GM23338 (cell line): ENCODE results near the gene CHRD. TPM values are rescaled to one million over a fixed set of nuclear protein-coding genes. Genes with fewer than 3 reads are reported as not detected.

Experiments
- ATAC-seq: fragments of 200-7000 bp; cut with Tn5 transposase; 3 replicates; pipeline ENCODE4 v1.9.1; 2020
- DNase-seq: peaks from one replicate; pipeline ENCODE4 v3.0.0-alpha.2; 2015; ENCODE audit warnings: low spot score
- H2AFZ ChIP-seq: fragments of 200-600 bp; sonication (generic); 2 replicates; pipeline ENCODE4 v1.8.0; 2016; ENCODE audit warnings: antibody characterized with exemption, mild to moderate bottlenecking, moderate library complexity
- H3F3A ChIP-seq: fragments of 200-600 bp; sonication (generic); replicated peaks from 2 replicates; pipeline ENCODE4 v1.8.0; 2017; ENCODE audit warnings: antibody characterized with exemption, mixed run types, low read depth
- H3K27ac ChIP-seq: fragments of 200-600 bp; sonication (generic); 2 replicates; pipeline ENCODE4 v1.6.1; 2016; ENCODE audit warnings: low read depth
- H3K27me3 ChIP-seq: fragments of 200-600 bp; sonication (generic); 2 replicates; pipeline ENCODE4 v1.8.0; 2016; ENCODE audit warnings: mild to moderate bottlenecking, mixed run types, moderate library complexity; ENCODE audit not compliant: insufficient read depth
- H3K36me3 ChIP-seq: fragments of 200-600 bp; sonication (generic); 2 replicates; pipeline ENCODE4 v1.8.0; 2016; ENCODE audit warnings: mild to moderate bottlenecking; ENCODE audit not compliant: insufficient read depth
- H3K4me1 ChIP-seq: fragments of 200-600 bp; sonication (generic); 2 replicates; pipeline ENCODE4 v1.8.0; 2016; ENCODE audit warnings: mild to moderate bottlenecking, moderate library complexity; ENCODE audit not compliant: insufficient read depth
- H3K4me2 ChIP-seq: fragments of 200-600 bp; sonication (generic); 2 replicates; pipeline ENCODE4 v1.7.1; 2017; ENCODE audit warnings: mixed run types
- H3K4me3 ChIP-seq: fragments of 200-600 bp; sonication (generic); 2 replicates; pipeline ENCODE4 v1.6.1; 2016; ENCODE audit warnings: mixed run types
- H3K79me2 ChIP-seq: fragments of 200-600 bp; sonication (generic); replicated peaks from 2 replicates; pipeline ENCODE4 v1.8.0; 2017; ENCODE audit warnings: mild to moderate bottlenecking; ENCODE audit not compliant: insufficient read depth
- H3K9me2 ChIP-seq: fragments of 200-600 bp; sonication (generic); 2 replicates; pipeline ENCODE4 v1.8.0; 2017; ENCODE audit not compliant: insufficient read depth
- H4K20me1 ChIP-seq: fragments of 200-600 bp; sonication (generic); replicated peaks from 2 replicates; pipeline ENCODE4 v1.8.0; 2017; ENCODE audit warnings: mild to moderate bottlenecking; ENCODE audit not compliant: insufficient read depth
- H3K27ac Mint-ChIP-seq: 2 replicates; pipeline ENCODE4 v1.8.0; 2020; ENCODE audit warnings: inconsistent platforms, mild to moderate bottlenecking, moderate library complexity, mixed read lengths
- H3K27me3 Mint-ChIP-seq: 3 replicates; pipeline ENCODE4 v1.8.0; 2022; ENCODE audit warnings: low read depth, mild to moderate bottlenecking, moderate library complexity, mixed read lengths, inconsistent platforms; ENCODE audit not compliant: insufficient read depth, poor library complexity
- H3K36me3 Mint-ChIP-seq: 3 replicates; pipeline ENCODE4 v1.8.0; 2021; ENCODE audit warnings: low read depth, mild to moderate bottlenecking, inconsistent platforms, moderate library complexity, mixed read lengths
- H3K4me1 Mint-ChIP-seq: 3 replicates; pipeline ENCODE4 v1.8.0; 2020; ENCODE audit warnings: mild to moderate bottlenecking, inconsistent platforms, mixed read lengths
- H3K4me3 Mint-ChIP-seq: 3 replicates; pipeline ENCODE4 v1.8.0; 2021; ENCODE audit warnings: moderate library complexity, mild to moderate bottlenecking, inconsistent platforms, mixed read lengths
- H3K9me3 Mint-ChIP-seq: 3 replicates; pipeline ENCODE4 v1.8.0; 2020; ENCODE audit warnings: moderate library complexity, mild to moderate bottlenecking, inconsistent platforms, mixed read lengths
- CREB1 ChIP-seq: fragments of 250-450 bp; sonication (Bioruptor Pico); IDR thresholded peaks from 2 replicates; pipeline ENCODE4 v1.5.0; 2020; ENCODE audit warnings: low read depth, mild to moderate bottlenecking, moderate library complexity
- EZH2 ChIP-seq: fragments of 200-600 bp; sonication (generic); IDR thresholded peaks from one replicate; pipeline ENCODE4 v1.8.0; 2017; ENCODE audit warnings: antibody characterized with exemption, mild to moderate bottlenecking, low read depth; ENCODE audit not compliant: unreplicated experiment
- NANOG ChIP-seq: IDR thresholded peaks from 2 replicates; pipeline ENCODE4 v1.6.1; 2016; ENCODE audit warnings: antibody characterized with exemption, borderline replicate concordance
- ZNF114 ChIP-seq: fragments of 250-450 bp; sonication (Bioruptor Pico); IDR thresholded peaks from 2 replicates; pipeline ENCODE4 v1.5.0; 2020; ENCODE audit warnings: mild to moderate bottlenecking, moderate library complexity
- ZNF331 ChIP-seq: fragments of 250-450 bp; sonication (Bioruptor Pico); IDR thresholded peaks from 2 replicates; pipeline ENCODE4 v1.5.0; 2020; ENCODE audit warnings: low read depth, mild to moderate bottlenecking, moderate library complexity
- polyA plus RNA-seq: library from polyadenylated mRNA; unstranded; fragments of >200 nt; fragmentation: Nextera tagmentation; extraction: Ambion mirVana; gene quantifications from 2 replicates; pipeline ENCODE4 v1.2.1, GENCODE V29; 2016
- total RNA-seq: library from RNA; depleted of rRNA; stranded (reverse); fragments of >200 nt; shearing (Covaris generic); gene quantifications from 2 replicates; pipeline ENCODE4 v1.2.3, GENCODE V29; 2014
- TF ChIP-seq, protein P1 (sequence below): fragments of 250-450 bp; sonication (Bioruptor Pico); IDR thresholded peaks from 2 replicates; pipeline ENCODE4 v1.5.0; 2020; ENCODE audit warnings: mild to moderate bottlenecking, moderate library complexity
- TF ChIP-seq, protein P2 (sequence below): IDR thresholded peaks from 2 replicates; pipeline ENCODE4 v1.6.1; 2016; ENCODE audit warnings: antibody characterized with exemption
- TF ChIP-seq, protein P3 (sequence below), 2 experiments: fragments of 200-600 bp in 1 of 2; sonication (generic) in 1 of 2; conservative IDR thresholded peaks; 2 replicates each; pipeline versions ENCODE4 v1.5.1 to v1.6.1; 2016 to 2017; ENCODE audit warnings: antibody characterized with exemption in 2 of 2, low read depth in 2 of 2, mild to moderate bottlenecking in 2 of 2, moderate library complexity in 1 of 2

Gene CHRD
- total and polyA plus RNA-seq, 2 experiments from 2014 or later, result 0.34 to 0.66 TPM

GRCh38 chr3:184384342-184384741 is 4.5 kb downstream of the CHRD start (continued):
- TF ChIP-seq, protein P1, sequence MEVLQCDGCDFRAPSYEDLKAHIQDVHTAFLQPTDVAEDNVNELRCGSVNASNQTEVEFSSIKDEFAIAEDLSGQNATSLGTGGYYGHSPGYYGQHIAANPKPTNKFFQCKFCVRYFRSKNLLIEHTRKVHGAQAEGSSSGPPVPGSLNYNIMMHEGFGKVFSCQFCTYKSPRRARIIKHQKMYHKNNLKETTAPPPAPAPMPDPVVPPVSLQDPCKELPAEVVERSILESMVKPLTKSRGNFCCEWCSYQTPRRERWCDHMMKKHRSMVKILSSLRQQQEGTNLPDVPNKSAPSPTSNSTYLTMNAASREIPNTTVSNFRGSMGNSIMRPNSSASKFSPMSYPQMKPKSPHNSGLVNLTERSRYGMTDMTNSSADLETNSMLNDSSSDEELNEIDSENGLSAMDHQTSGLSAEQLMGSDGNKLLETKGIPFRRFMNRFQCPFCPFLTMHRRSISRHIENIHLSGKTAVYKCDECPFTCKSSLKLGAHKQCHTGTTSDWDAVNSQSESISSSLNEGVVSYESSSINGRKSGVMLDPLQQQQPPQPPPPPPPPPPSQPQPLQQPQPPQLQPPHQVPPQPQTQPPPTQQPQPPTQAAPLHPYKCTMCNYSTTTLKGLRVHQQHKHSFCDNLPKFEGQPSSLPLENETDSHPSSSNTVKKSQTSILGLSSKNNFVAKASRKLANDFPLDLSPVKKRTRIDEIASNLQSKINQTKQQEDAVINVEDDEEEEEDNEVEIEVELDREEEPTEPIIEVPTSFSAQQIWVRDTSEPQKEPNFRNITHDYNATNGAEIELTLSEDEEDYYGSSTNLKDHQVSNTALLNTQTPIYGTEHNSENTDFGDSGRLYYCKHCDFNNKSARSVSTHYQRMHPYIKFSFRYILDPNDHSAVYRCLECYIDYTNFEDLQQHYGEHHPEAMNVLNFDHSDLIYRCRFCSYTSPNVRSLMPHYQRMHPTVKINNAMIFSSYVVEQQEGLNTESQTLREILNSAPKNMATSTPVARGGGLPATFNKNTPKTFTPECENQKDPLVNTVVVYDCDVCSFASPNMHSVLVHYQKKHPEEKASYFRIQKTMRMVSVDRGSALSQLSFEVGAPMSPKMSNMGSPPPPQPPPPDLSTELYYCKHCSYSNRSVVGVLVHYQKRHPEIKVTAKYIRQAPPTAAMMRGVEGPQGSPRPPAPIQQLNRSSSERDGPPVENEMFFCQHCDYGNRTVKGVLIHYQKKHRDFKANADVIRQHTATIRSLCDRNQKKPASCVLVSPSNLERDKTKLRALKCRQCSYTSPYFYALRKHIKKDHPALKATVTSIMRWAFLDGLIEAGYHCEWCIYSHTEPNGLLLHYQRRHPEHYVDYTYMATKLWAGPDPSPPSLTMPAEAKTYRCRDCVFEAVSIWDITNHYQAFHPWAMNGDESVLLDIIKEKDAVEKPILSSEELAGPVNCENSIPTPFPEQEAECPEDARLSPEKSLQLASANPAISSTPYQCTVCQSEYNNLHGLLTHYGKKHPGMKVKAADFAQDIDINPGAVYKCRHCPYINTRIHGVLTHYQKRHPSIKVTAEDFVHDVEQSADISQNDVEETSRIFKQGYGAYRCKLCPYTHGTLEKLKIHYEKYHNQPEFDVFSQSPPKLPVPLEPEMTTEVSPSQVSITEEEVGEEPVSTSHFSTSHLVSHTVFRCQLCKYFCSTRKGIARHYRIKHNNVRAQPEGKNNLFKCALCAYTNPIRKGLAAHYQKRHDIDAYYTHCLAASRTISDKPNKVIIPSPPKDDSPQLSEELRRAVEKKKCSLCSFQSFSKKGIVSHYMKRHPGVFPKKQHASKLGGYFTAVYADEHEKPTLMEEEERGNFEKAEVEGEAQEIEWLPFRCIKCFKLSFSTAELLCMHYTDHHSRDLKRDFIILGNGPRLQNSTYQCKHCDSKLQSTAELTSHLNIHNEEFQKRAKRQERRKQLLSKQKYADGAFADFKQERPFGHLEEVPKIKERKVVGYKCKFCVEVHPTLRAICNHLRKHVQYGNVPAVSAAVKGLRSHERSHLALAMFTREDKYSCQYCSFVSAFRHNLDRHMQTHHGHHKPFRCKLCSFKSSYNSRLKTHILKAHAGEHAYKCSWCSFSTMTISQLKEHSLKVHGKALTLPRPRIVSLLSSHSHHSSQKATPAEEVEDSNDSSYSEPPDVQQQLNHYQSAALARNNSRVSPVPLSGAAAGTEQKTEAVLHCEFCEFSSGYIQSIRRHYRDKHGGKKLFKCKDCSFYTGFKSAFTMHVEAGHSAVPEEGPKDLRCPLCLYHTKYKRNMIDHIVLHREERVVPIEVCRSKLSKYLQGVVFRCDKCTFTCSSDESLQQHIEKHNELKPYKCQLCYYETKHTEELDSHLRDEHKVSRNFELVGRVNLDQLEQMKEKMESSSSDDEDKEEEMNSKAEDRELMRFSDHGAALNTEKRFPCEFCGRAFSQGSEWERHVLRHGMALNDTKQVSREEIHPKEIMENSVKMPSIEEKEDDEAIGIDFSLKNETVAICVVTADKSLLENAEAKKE (CRISPR knock-in tag), result no peak

DNA sequence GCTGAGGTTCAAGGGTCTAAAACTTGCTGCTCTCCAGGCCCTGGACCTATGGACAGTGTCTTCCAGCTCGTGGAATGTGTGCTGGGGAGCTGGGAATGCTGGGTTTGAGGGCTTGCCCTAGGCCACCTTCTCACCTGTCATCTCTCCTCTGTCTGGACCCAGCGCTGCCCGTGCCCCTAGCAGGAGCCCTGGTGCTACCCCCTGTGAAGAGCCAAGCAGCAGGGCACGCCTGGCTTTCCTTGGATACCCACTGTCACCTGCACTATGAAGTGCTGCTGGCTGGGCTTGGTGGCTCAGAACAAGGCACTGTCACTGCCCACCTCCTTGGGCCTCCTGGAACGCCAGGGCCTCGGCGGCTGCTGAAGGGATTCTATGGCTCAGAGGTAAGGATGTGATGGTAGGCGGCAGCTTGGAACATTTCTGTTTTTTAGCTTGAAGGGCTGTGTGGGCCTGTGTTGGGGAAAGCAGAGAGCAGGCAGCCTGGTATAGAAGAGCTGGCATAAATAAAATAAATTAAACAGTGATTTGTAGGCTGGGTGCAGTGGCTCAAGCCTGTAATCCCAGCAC is 5.1 kb downstream of the CHRD start:
- Histone ChIP-seq H3K36me3 (no peaks in the 10 kb centered on the region), H3K4me2 (no peak overlapping the region), H4K20me1 (no peaks in the 10 kb centered on the region), H2AFZ (no peak overlapping the region), H3K27me3 (peaks cover 42% of the 10 kb centered on the region), H3K9me2 (no peaks in the 10 kb centered on the region), H3K4me1 (no peaks in the 10 kb centered on the region; the same call in 1 of the 2 replicates), H3K27ac (no peak overlapping the region), H3F3A (no peaks in the 10 kb centered on the region), H3K4me3 (no peak overlapping the region), H3K79me2 (no peaks in the 10 kb centered on the region)
- Mint-ChIP-seq H3K27me3 (peaks cover 34% of the 10 kb centered on the region), H3K4me3 (no peak overlapping the region), H3K9me3 (no peaks in the 10 kb centered on the region), H3K27ac (no peak overlapping the region), H3K36me3 (no peaks in the 10 kb centered on the region), H3K4me1 (peaks cover 7% of the 10 kb centered on the region; the same call in 2 of the 3 replicates)
- DNase-seq (no peak), ATAC-seq (no peak)
- TF ChIP-seq CREB1 (CRISPR knock-in tag) (no peak), ZNF114 (no peak), ZNF331 (CRISPR knock-in tag) (no peak), NANOG (no peak), EZH2 (no peak)
- TF ChIP-seq, protein P2, sequence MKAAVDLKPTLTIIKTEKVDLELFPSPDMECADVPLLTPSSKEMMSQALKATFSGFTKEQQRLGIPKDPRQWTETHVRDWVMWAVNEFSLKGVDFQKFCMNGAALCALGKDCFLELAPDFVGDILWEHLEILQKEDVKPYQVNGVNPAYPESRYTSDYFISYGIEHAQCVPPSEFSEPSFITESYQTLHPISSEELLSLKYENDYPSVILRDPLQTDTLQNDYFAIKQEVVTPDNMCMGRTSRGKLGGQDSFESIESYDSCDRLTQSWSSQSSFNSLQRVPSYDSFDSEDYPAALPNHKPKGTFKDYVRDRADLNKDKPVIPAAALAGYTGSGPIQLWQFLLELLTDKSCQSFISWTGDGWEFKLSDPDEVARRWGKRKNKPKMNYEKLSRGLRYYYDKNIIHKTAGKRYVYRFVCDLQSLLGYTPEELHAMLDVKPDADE, result no peak
- TF ChIP-seq, protein P3, sequence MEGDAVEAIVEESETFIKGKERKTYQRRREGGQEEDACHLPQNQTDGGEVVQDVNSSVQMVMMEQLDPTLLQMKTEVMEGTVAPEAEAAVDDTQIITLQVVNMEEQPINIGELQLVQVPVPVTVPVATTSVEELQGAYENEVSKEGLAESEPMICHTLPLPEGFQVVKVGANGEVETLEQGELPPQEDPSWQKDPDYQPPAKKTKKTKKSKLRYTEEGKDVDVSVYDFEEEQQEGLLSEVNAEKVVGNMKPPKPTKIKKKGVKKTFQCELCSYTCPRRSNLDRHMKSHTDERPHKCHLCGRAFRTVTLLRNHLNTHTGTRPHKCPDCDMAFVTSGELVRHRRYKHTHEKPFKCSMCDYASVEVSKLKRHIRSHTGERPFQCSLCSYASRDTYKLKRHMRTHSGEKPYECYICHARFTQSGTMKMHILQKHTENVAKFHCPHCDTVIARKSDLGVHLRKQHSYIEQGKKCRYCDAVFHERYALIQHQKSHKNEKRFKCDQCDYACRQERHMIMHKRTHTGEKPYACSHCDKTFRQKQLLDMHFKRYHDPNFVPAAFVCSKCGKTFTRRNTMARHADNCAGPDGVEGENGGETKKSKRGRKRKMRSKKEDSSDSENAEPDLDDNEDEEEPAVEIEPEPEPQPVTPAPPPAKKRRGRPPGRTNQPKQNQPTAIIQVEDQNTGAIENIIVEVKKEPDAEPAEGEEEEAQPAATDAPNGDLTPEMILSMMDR (conservative IDR thresholded peaks at IDR 0.05; ENCODE audit: low read depth in 2 of 2), result no peak
